ENCODE data around the gene CUL9.

- TF ChIP-seq, protein P1, sequence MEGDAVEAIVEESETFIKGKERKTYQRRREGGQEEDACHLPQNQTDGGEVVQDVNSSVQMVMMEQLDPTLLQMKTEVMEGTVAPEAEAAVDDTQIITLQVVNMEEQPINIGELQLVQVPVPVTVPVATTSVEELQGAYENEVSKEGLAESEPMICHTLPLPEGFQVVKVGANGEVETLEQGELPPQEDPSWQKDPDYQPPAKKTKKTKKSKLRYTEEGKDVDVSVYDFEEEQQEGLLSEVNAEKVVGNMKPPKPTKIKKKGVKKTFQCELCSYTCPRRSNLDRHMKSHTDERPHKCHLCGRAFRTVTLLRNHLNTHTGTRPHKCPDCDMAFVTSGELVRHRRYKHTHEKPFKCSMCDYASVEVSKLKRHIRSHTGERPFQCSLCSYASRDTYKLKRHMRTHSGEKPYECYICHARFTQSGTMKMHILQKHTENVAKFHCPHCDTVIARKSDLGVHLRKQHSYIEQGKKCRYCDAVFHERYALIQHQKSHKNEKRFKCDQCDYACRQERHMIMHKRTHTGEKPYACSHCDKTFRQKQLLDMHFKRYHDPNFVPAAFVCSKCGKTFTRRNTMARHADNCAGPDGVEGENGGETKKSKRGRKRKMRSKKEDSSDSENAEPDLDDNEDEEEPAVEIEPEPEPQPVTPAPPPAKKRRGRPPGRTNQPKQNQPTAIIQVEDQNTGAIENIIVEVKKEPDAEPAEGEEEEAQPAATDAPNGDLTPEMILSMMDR (IDR thresholded peaks at IDR 0.05): no peak
- TF ChIP-seq POLR2A (IDR thresholded peaks at IDR 0.05): no peak
These were observed 59.5 kb downstream of the CUL9 start for GRCh38 chr6:43241446-43241845.
